HepG2 (cell line): ENCODE results near the gene SCMH1. TPM values are rescaled to one million over a fixed set of nuclear protein-coding genes. Genes with fewer than 3 reads are reported as not detected.
A peak's percentile ranks its signal among the peaks of the same experiment; 100 is the strongest.

Source experiments
- ADNP ChIP-seq: sonication (generic); formaldehyde crosslinking; IDR thresholded peaks from 2 replicates; pipeline ENCODE4 v1.4.0; 2020; ENCODE audit warnings: missing genetic modification reagents
- ATAD3A ChIP-seq: sonication (generic); formaldehyde crosslinking; IDR thresholded peaks from 2 replicates; pipeline ENCODE4 v1.4.0; 2020; ENCODE audit warnings: missing genetic modification reagents
- DMTF1 ChIP-seq: sonication (generic); formaldehyde crosslinking; IDR thresholded peaks from 2 replicates; pipeline ENCODE4 v1.4.0; 2020; ENCODE audit warnings: mild to moderate bottlenecking, missing genetic modification reagents
- E2F1 ChIP-seq: sonication (generic); formaldehyde crosslinking; IDR thresholded peaks from 2 replicates; pipeline ENCODE4 v1.5.0; 2020; ENCODE audit warnings: missing genetic modification reagents
- GABPB1 ChIP-seq: IDR thresholded peaks from 2 replicates; pipeline ENCODE4 v1.6.1; 2016; ENCODE audit warnings: mild to moderate bottlenecking, missing genetic modification reagents, moderate library complexity, missing compliant biosample characterization
- HHEX ChIP-seq: IDR thresholded peaks from 2 replicates; pipeline ENCODE4 v1.6.1; 2016; ENCODE audit warnings: control low read depth
- ISX ChIP-seq: sonication (generic); formaldehyde crosslinking; conservative IDR thresholded peaks from 2 replicates; pipeline ENCODE4 v1.5.0; 2020; ENCODE audit warnings: missing genetic modification reagents
- JDP2 ChIP-seq: sonication (generic); formaldehyde crosslinking; IDR thresholded peaks from 2 replicates; pipeline ENCODE4 v1.8.1; 2022; ENCODE audit warnings: missing genetic modification reagents, borderline replicate concordance
- MAFF ChIP-seq: IDR thresholded peaks from 2 replicates; pipeline ENCODE4 v1.6.1; 2011; ENCODE audit warnings: low read depth, low read length, improper control_type of control experiment
- PHF20 ChIP-seq: sonication (generic); formaldehyde crosslinking; IDR thresholded peaks from 2 replicates; pipeline ENCODE4 v1.5.0; 2020; ENCODE audit warnings: mild to moderate bottlenecking, missing genetic modification reagents
- POLR2AphosphoS2 ChIP-seq: IDR thresholded peaks from 2 replicates; pipeline ENCODE4 v1.6.1; 2011; ENCODE audit warnings: low read depth, low read length, improper control_type of control experiment
- POLR2G ChIP-seq: fragments of 200-400 bp; formaldehyde crosslinking; IDR thresholded peaks from 2 replicates; pipeline ENCODE4 v1.6.1; 2018; ENCODE audit warnings: mild to moderate bottlenecking, low read depth, low read length, moderate library complexity
- PRDM15 ChIP-seq: sonication (generic); formaldehyde crosslinking; IDR thresholded peaks from 2 replicates; pipeline ENCODE4 v1.4.0; 2020; ENCODE audit warnings: missing genetic modification reagents
- RFXANK ChIP-seq: IDR thresholded peaks from 2 replicates; pipeline ENCODE4 v1.6.1; 2016
- SAFB2 ChIP-seq: sonication (generic); formaldehyde crosslinking; IDR thresholded peaks from 2 replicates; pipeline ENCODE4 v1.5.1; 2020; ENCODE audit warnings: missing genetic modification reagents, low read depth, mild to moderate bottlenecking, borderline replicate concordance
- SALL1 ChIP-seq: sonication (generic); formaldehyde crosslinking; IDR thresholded peaks from 2 replicates; pipeline ENCODE4 v1.8.0; 2022; ENCODE audit warnings: mild to moderate bottlenecking, missing genetic modification reagents
- SMAD1 ChIP-seq: sonication (generic); formaldehyde crosslinking; IDR thresholded peaks from 2 replicates; pipeline ENCODE4 v1.4.0; 2020; ENCODE audit warnings: missing genetic modification reagents, low read depth, mild to moderate bottlenecking, borderline replicate concordance
- ZBTB33 ChIP-seq: sonication (generic); formaldehyde crosslinking; IDR thresholded peaks from 2 replicates; pipeline ENCODE4 v1.4.0; 2020; ENCODE audit warnings: missing genetic modification reagents
- ZC3H4 ChIP-seq: sonication (generic); formaldehyde crosslinking; IDR thresholded peaks from 2 replicates; pipeline ENCODE4 v1.4.0; 2020; ENCODE audit warnings: missing genetic modification reagents, borderline replicate concordance
- ZNF101 ChIP-seq: sonication (generic); formaldehyde crosslinking; IDR thresholded peaks from 2 replicates; pipeline ENCODE4 v1.4.0; 2020; ENCODE audit warnings: mild to moderate bottlenecking, low read depth, missing genetic modification reagents, borderline replicate concordance
- ZNF674 ChIP-seq: sonication (generic); formaldehyde crosslinking; IDR thresholded peaks from 2 replicates; pipeline ENCODE4 v1.5.0; 2020; ENCODE audit warnings: low read depth, mild to moderate bottlenecking, missing genetic modification reagents
- ZNF878 ChIP-seq: sonication (generic); formaldehyde crosslinking; IDR thresholded peaks from 2 replicates; pipeline ENCODE4 v1.8.1; 2023; ENCODE audit warnings: mild to moderate bottlenecking, missing genetic modification reagents, moderate library complexity
- polyA plus RNA-seq, 8 experiments: library from polyadenylated mRNA; depleted of rRNA in 3 of 8; stranded (reverse) in 7 of 8; unstranded in 1 of 8; fragments of >200 nt; fragmentation: Illumina TruSeq in 4 of 8; extraction: Trizol in 4 of 8; gene quantifications; 2 replicates each; pipeline versions ENCODE4 v1.2.1 to v1.2.3, GENCODE V29; 2011 to 2016; ENCODE audit warnings: low read depth in 4 of 8, missing spikeins in 1 of 8, mixed read lengths in 1 of 8; ENCODE audit not compliant: insufficient read depth in 1 of 8
- total RNA-seq, 5 experiments: library from RNA; depleted of rRNA; stranded (reverse); fragments of >200 nt; fragmentation: Illumina TruSeq; extraction: Trizol; gene quantifications; 2 replicates each; pipeline ENCODE4 v1.2.3, GENCODE V29; 2016; ENCODE audit warnings: low read depth in 1 of 5

SCMH1 gene
- total and polyA plus RNA-seq, 2 of the 13 experiments (the other 11 are each of a cell fraction or from before 2014, with no cell fraction given) = 41.8 to 52.6 TPM

- no peak for TF ChIP-seq ATAD3A (CRISPR knock-in tag)
- TF ChIP-seq JDP2 (CRISPR knock-in tag) = no peak
- TF ChIP-seq POLR2G = peak; percentile 73
- TF ChIP-seq E2F1 (CRISPR knock-in tag) = no peak
- no peak for TF ChIP-seq ADNP (CRISPR knock-in tag)
- TF ChIP-seq ZNF101 = no peak
- TF ChIP-seq HHEX (CRISPR knock-in tag) = no peak
- no peak for TF ChIP-seq MAFF
- TF ChIP-seq DMTF1 (CRISPR knock-in tag) = no peak
- TF ChIP-seq ZNF878 (CRISPR knock-in tag) = no peak
- TF ChIP-seq RFXANK = no peak
- no peak for TF ChIP-seq PRDM15 (CRISPR knock-in tag)
- no peak for TF ChIP-seq ZC3H4 (CRISPR knock-in tag)
- TF ChIP-seq PHF20 (CRISPR knock-in tag) = peak; percentile 46; the same call in 1 of the 2 replicates
- TF ChIP-seq ZBTB33 (CRISPR knock-in tag) = no peak
- peak; percentile 89 for TF ChIP-seq GABPB1 (CRISPR knock-in tag)
- TF ChIP-seq ISX (CRISPR knock-in tag) = 0 out of 2 replicates have a peak, but pooled peaks have one; percentile 20
- TF ChIP-seq POLR2AphosphoS2 = no peak
- no peak for TF ChIP-seq ZNF674 (CRISPR knock-in tag)
- TF ChIP-seq SALL1 = peak; percentile 66
- no peak for TF ChIP-seq SMAD1 (CRISPR knock-in tag)
- TF ChIP-seq SAFB2 (CRISPR knock-in tag) = peak; percentile 23
Measured at GRCh38 chr1:41241354-41241748, 755 bp downstream of the SCMH1 start (continued).
